Panc1 (cell line): ENCODE results near the gene CSF1. TPM values are rescaled to one million over a fixed set of nuclear protein-coding genes. Genes with fewer than 3 reads are reported as not detected.

ENCODE experiments used
- ATAC-seq: fragments of 200-7000 bp; cut with Tn5 transposase; 2 replicates; pipeline ENCODE4 v1.9.1; 2020; ENCODE audit warnings: mild to moderate bottlenecking, moderate library complexity
- BruUV-seq: library from RNA; stranded (reverse); fragments of 400-500 nt; replicated peaks from 2 replicates; lab custom pipeline; 2021; lab: Mats Ljungman, UMichigan
- CTCF ChIA-PET: fragments of 300-600 bp; sonication (Branson Sonifier 250); formaldehyde crosslinking; loops from one replicate; lab custom pipeline; 2022; ENCODE audit warnings: antibody characterized with exemption; lab: Charles Lee
- POLR2A ChIA-PET: fragments of 300-600 bp; sonication (Branson Sonifier 250); formaldehyde crosslinking; loops from one replicate; lab custom pipeline; 2022; ENCODE audit warnings: antibody characterized with exemption; lab: Charles Lee
- DNase-seq: peaks from one replicate; pipeline ENCODE4 v3.0.0-alpha.2; 2010; ENCODE audit warnings: low read depth, low spot score
- H3K27ac ChIP-seq: 2 replicates; pipeline ENCODE4 v1.5.1; 2011; ENCODE audit warnings: mild to moderate bottlenecking, low read length, inconsistent platforms
- H3K27me3 ChIP-seq: fragments of 200-500 bp; sonication (Bioruptor generic); 2 replicates; pipeline ENCODE4 v1.6.0; 2014; ENCODE audit warnings: low read length, inconsistent platforms; ENCODE audit not compliant: control insufficient read depth, insufficient read depth
- H3K36me3 ChIP-seq: fragments of 200-500 bp; sonication (Bioruptor generic); 2 replicates; pipeline ENCODE4 v1.5.1; 2014; ENCODE audit warnings: inconsistent platforms, mild to moderate bottlenecking, low read length, moderate library complexity; ENCODE audit not compliant: control insufficient read depth, insufficient read depth
- H3K4me1 ChIP-seq: 2 replicates; pipeline ENCODE4 v1.5.1; 2011; ENCODE audit warnings: inconsistent platforms, mild to moderate bottlenecking, low read length, moderate library complexity; ENCODE audit not compliant: control insufficient read depth, insufficient read depth
- H3K4me3 ChIP-seq, 2 experiments: 2 replicates each; pipeline ENCODE4 v1.5.1; 2011 to 2012; ENCODE audit warnings: low read depth in 2 of 2, low read length in 2 of 2, mild to moderate bottlenecking in 2 of 2, inconsistent platforms in 1 of 2, moderate library complexity in 1 of 2
- H3K9me3 ChIP-seq: fragments of 200-500 bp; sonication (Bioruptor generic); 2 replicates; pipeline ENCODE4 v1.5.1; 2014; ENCODE audit warnings: low read depth, mild to moderate bottlenecking, inconsistent platforms, low read length, moderate library complexity; ENCODE audit not compliant: control insufficient read depth, insufficient read depth
- CTCF ChIP-seq: fragments of 450-650 bp; IDR thresholded peaks from 2 replicates; pipeline ENCODE4 v1.5.1; 2017; ENCODE audit warnings: mild to moderate bottlenecking
- POLR2AphosphoS5 ChIP-seq: IDR thresholded peaks from 2 replicates; pipeline ENCODE4 v1.6.1; 2012; ENCODE audit warnings: mild to moderate bottlenecking, low read depth, low read length, moderate library complexity
- SIN3A ChIP-seq: IDR thresholded peaks from 2 replicates; pipeline ENCODE4 v1.6.1; 2012; ENCODE audit warnings: low read depth, mild to moderate bottlenecking, low read length, moderate library complexity, borderline replicate concordance; ENCODE audit not compliant: insufficient read depth
- TCF7L2 ChIP-seq: IDR thresholded peaks from 2 replicates; pipeline ENCODE4 v1.6.1; 2011; ENCODE audit warnings: mild to moderate bottlenecking, low read depth, low read length, inconsistent platforms
- in situ Hi-C: cut with HindIII; loops from 2 replicates; pipeline ENCODE4 v1.10.0; 2016; ENCODE audit warnings: low sequenced_read_pairs, low pct_unique_long_range_greater_than_20kb
- intact Hi-C: fragments of 100-400 bp; cut with micrococcal nuclease; formaldehyde crosslinking; loops from one replicate; pipeline ENCODE4 v1.10.0; 2022; ENCODE audit not compliant: unreplicated experiment
- total RNA-seq: library from RNA; stranded (reverse); gene quantifications from one replicate; pipeline ENCODE4 v1.2.1, GENCODE V29; 2021; ENCODE audit not compliant: unreplicated experiment
- TF ChIP-seq, protein P1 (sequence below), 2 experiments: IDR thresholded peaks; 2 replicates each; pipeline ENCODE4 v1.6.1; 2011 to 2012; ENCODE audit warnings: low read depth in 2 of 2, control low read depth in 1 of 2, low read length in 1 of 2, mild to moderate bottlenecking in 1 of 2, moderate library complexity in 1 of 2; ENCODE audit not compliant: insufficient read depth in 1 of 2

The CSF1 gene
- total RNA-seq, 1 experiment from 2014 or later = 217 TPM

- intact Hi-C loops = no loop called here
- Histone ChIP-seq H3K36me3 (no peaks in the 10 kb centered on the region), H3K4me3 (no peak overlapping the region), H3K9me3 (no peaks in the 10 kb centered on the region), H3K27me3 (no peaks in the 10 kb centered on the region), H3K4me1 (peaks cover 62% of the 10 kb centered on the region), H3K27ac (peak overlapping the region; percentile 89)
- ChIA-PET POLR2A (interaction anchor here (0.6 kb wide), 1 partner anchor 20 kb away, joined by 3 read pairs; no protein-coding TSS in a partner anchor), CTCF (no interaction called here)
- ATAC-seq (peak; percentile 11; the same call in 1 of the 2 replicates), DNase-seq (no peak)
- TF ChIP-seq TCF7L2 (no peak), SIN3A (no peak), CTCF (no peak), POLR2AphosphoS5 (no peak)
- TF ChIP-seq, protein P1, sequence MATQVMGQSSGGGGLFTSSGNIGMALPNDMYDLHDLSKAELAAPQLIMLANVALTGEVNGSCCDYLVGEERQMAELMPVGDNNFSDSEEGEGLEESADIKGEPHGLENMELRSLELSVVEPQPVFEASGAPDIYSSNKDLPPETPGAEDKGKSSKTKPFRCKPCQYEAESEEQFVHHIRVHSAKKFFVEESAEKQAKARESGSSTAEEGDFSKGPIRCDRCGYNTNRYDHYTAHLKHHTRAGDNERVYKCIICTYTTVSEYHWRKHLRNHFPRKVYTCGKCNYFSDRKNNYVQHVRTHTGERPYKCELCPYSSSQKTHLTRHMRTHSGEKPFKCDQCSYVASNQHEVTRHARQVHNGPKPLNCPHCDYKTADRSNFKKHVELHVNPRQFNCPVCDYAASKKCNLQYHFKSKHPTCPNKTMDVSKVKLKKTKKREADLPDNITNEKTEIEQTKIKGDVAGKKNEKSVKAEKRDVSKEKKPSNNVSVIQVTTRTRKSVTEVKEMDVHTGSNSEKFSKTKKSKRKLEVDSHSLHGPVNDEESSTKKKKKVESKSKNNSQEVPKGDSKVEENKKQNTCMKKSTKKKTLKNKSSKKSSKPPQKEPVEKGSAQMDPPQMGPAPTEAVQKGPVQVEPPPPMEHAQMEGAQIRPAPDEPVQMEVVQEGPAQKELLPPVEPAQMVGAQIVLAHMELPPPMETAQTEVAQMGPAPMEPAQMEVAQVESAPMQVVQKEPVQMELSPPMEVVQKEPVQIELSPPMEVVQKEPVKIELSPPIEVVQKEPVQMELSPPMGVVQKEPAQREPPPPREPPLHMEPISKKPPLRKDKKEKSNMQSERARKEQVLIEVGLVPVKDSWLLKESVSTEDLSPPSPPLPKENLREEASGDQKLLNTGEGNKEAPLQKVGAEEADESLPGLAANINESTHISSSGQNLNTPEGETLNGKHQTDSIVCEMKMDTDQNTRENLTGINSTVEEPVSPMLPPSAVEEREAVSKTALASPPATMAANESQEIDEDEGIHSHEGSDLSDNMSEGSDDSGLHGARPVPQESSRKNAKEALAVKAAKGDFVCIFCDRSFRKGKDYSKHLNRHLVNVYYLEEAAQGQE (IDR thresholded peaks at IDR 0.05; ENCODE audit: insufficient read depth in 1 of 2, low read depth in 2 of 2, low read length in 1 of 2) = no peak
- BruUV-seq = no TSS peak
- in situ Hi-C loops = no loop called here
Observed at GRCh38 chr1:109876617-109877316, 33.9 kb upstream of the CSF1 start.

DNA sequence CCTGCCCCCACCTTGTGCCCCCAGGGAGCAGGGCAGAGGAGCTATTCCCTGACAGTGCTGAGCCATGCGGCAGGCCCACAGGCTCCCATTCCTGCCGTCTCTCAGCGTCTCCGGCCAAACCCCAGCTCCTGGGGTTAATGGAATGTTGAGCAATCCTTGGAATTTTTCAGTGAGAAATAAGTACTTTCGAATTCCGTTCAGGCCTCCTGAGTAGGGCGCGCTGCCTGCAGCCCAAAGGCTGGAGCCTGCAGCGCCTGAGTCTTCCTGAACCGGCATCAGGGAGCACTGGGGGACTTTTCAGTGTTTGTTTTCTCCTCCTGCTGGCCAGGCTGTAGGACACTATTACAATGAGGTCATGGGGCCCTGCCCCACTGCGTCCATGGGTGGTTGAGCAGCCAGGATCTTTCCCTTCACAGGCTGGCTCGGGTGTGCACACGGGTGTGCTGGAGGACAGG is 33.3 kb upstream of the CSF1 start:
- Histone ChIP-seq H3K27me3 (no peaks in the 10 kb centered on the region), H3K36me3 (no peaks in the 10 kb centered on the region), H3K9me3 (no peaks in the 10 kb centered on the region), H3K4me3 (no peak overlapping the region), H3K4me1 (peaks cover 63% of the 10 kb centered on the region), H3K27ac (peak overlapping the region; percentile 89)
- POLR2A ChIA-PET = interaction anchor here (0.6 kb wide), 1 partner anchor 19 kb away, joined by 3 read pairs; no protein-coding TSS in a partner anchor
- ATAC-seq (peak; percentile 88), DNase-seq (no peak)
- BruUV-seq = no TSS peak
- no peak for TF ChIP-seq SIN3A
- TF ChIP-seq CTCF = no peak
- TF ChIP-seq POLR2AphosphoS5 = no peak
- no peak for TF ChIP-seq TCF7L2
- TF ChIP-seq, protein P1 (IDR thresholded peaks at IDR 0.05; ENCODE audit: insufficient read depth in 1 of 2, low read depth in 2 of 2, low read length in 1 of 2) = no peak
- intact Hi-C loops (no loop called here), in situ Hi-C loops (no loop called here)
- CTCF ChIA-PET = interaction anchor here (0.8 kb wide), 1 partner anchor 100 kb away, joined by 3 read pairs; no protein-coding TSS in a partner anchor
